ENCODE measurements around the gene HCCS. TPM values are rescaled to one million over a fixed set of nuclear protein-coding genes. Genes with fewer than 3 reads are reported as not detected.
A peak's percentile ranks its signal among the peaks of the same experiment; 100 is the strongest.

Gene HCCS
- total and polyA plus RNA-seq, 2 of the 8 experiments (the other 6 are each of a cell fraction or from before 2014, with no cell fraction given), result 11.9 to 29.9 TPM

DNA sequence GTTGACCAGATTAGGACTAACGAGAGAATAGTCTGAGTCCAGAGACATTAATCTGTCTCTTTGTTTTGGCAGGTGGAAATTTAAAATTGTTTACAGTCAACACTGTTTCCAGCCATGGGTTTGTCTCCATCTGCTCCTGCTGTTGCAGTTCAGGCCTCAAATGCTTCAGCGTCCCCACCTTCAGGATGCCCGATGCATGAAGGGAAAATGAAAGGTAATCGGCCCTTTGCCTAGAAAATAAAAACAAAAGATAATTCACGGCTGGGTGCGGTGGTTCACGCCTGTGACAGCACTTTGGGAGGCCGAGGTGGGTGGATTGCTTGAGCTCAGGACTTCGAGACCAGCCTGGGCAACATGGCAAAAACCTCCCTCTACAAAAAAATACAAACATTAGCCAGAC, 815 bp downstream of the HCCS start:
- H4K20me1 ChIP-seq (replicated peaks in 1 of 2; ENCODE audit: control insufficient read depth in 1 of 2, insufficient read depth in 2 of 2, low read length in 2 of 2), result peaks cover 0 to 2% of the 10 kb centered on the region in 2 experiments
- H3K4me3 ChIP-seq (ENCODE audit: extremely low read depth in 1 of 4, insufficient read depth in 2 of 4, low read depth in 3 of 4, low read length in 4 of 4), result peak overlapping the region; percentile 66 to 84 (median 74)
- no peak overlapping the region for H3K14ac ChIP-seq (ENCODE audit: insufficient read length)
- no peak overlapping the region for H3K56ac ChIP-seq (replicated peaks; ENCODE audit: insufficient read length, low read depth, low read length)
- H2BK5ac ChIP-seq (ENCODE audit: low read depth, low read length), result no peak overlapping the region
- H2BK120ac ChIP-seq (replicated peaks; ENCODE audit: low read depth, low read length), result no peak overlapping the region
- H3K27ac ChIP-seq (ENCODE audit: low read depth, low read length), result no peak overlapping the region; the same call in 1 of the 2 replicates
- peak overlapping the region; percentile 52 to 92 (median 84) for H3K9ac ChIP-seq (replicated peaks in 1 of 4; ENCODE audit: extremely low read depth in 1 of 4, low read depth in 3 of 4, low read length in 3 of 4)
- ChIA-PET CTCF (ENCODE audit: partially characterized antibody) (no interaction called here), POLR2A (ENCODE audit: partially characterized antibody) (interaction anchor here (0.7 to 2.5 kb wide), 2 partner anchors 9 to 11 kb away, joined by 3 to 6 read pairs; no protein-coding TSS in a partner anchor)
- peak overlapping the region; percentile 63 to 71 for H3K4me2 ChIP-seq (ENCODE audit: insufficient read depth in 1 of 2, low read depth in 2 of 2, low read length in 2 of 2)
- no peak overlapping the region for H2AK5ac ChIP-seq (ENCODE audit: low read depth, low read length)
- H3K23ac ChIP-seq (ENCODE audit: insufficient read length), result no peak overlapping the region
- no peak overlapping the region for H3K4ac ChIP-seq (replicated peaks; ENCODE audit: insufficient read length, low read depth, low read length)
- no peak overlapping the region for H4K8ac ChIP-seq (ENCODE audit: extremely low read depth, insufficient read depth, low read length)
- peaks cover 3% of the 10 kb centered on the region; the same call in 1 of the 2 replicates for H3K23me2 ChIP-seq (ENCODE audit: low read depth, low read length)
- TF ChIP-seq BCL11A (IDR thresholded peaks at IDR 0.05; ENCODE audit: low read depth in 2 of 2, low read length in 2 of 2) (no peak), EGR1 (IDR thresholded peaks at IDR 0.05; ENCODE audit: borderline replicate concordance, low read depth, low read length) (no peak), SP4 (IDR thresholded peaks at IDR 0.05; ENCODE audit: low read length) (no peak), RAD21 (IDR thresholded peaks at IDR 0.05 in 1 of 2, conservative IDR thresholded peaks at IDR 0.05 in 1 of 2; ENCODE audit: low read depth in 2 of 2, low read length in 2 of 2) (no peak), JUND (IDR thresholded peaks at IDR 0.05; ENCODE audit: low read length) (no peak), HDAC6 (IDR thresholded peaks at IDR 0.05; ENCODE audit: low read depth, low read length) (no peak), ZNF274 (IDR thresholded peaks at IDR 0.05; ENCODE audit: borderline replicate concordance, extremely low read depth, low read length) (no peak), SIRT6 (IDR thresholded peaks at IDR 0.05; ENCODE audit: low read length) (no peak), RBBP5 (IDR thresholded peaks at IDR 0.05; ENCODE audit: borderline replicate concordance, low read depth, low read length) (no peak)
- WGBS, 2 experiments (ENCODE audit: extremely low coverage in 1 of 2, insufficient coverage in 1 of 2, insufficient read length in 1 of 2, insufficient replicate concordance in 2 of 2, low coverage in 1 of 2, low lambda C conversion rate in 2 of 2, missing lambda C conversion rate in 1 of 2), result 75% methylated on average over 8 of the region's 9 CpGs; no CpG with 5 or more reads in 1 of the 2 experiments
- no peak overlapping the region for H4K5ac ChIP-seq (ENCODE audit: insufficient read length, low read depth, low read length)
- DNase-seq (ENCODE audit: low read depth in 1 of 2, low spot score in 2 of 2), result no peak
- no peak overlapping the region for H2BK20ac ChIP-seq (ENCODE audit: low read length)
- no peak overlapping the region for H2BK12ac ChIP-seq (ENCODE audit: low read depth, low read length)
- H3K18ac ChIP-seq (ENCODE audit: extremely low read depth, low read length), result no peak overlapping the region
- H3K9me3 ChIP-seq (ENCODE audit: insufficient read depth in 2 of 2, low read depth in 1 of 2, low read length in 1 of 2), result no peaks in the 10 kb centered on the region
- H3K79me2 ChIP-seq (ENCODE audit: control insufficient read depth in 1 of 2, insufficient read depth in 2 of 2, low read length in 2 of 2), result peaks cover 0 to 22% of the 10 kb centered on the region in 2 experiments; a peak in 2 of 4 replicates
- H3K4me1 ChIP-seq (replicated peaks in 1 of 4; ENCODE audit: control insufficient read depth in 3 of 4, insufficient read depth in 4 of 4, low read length in 3 of 4), result no peaks in the 10 kb centered on the region; a peak in 1 of 7 replicates
- no peaks in the 10 kb centered on the region for H3K27me3 ChIP-seq (replicated peaks in 1 of 4; ENCODE audit: control insufficient read depth in 3 of 4, extremely low read depth in 1 of 4, insufficient read depth in 3 of 4, low read length in 3 of 4)
- H2BK15ac ChIP-seq (ENCODE audit: low read length), result no peak overlapping the region
- peak; percentile 48 for FAIRE-seq
- H3K36me3 ChIP-seq (ENCODE audit: control insufficient read depth in 2 of 4, insufficient read depth in 4 of 4, low read length in 3 of 4), result peaks cover 4 to 30% (median 16%) of the 10 kb centered on the region in 4 experiments
- no peak overlapping the region for H4K91ac ChIP-seq (replicated peaks; ENCODE audit: insufficient read length, low read length)
- no peaks in the 10 kb centered on the region; the same call in 1 of the 2 replicates for H3K79me1 ChIP-seq (ENCODE audit: low read depth, low read length)
- H2AFZ ChIP-seq (ENCODE audit: low read length), result no peak overlapping the region

All from H1 (cell line).